ENCODE data around the gene OR4A47.

OR4A47 gene

GRCh38 chr11:48538991-48539390 lies 50.4 kb downstream of the OR4A47 start:
- Histone ChIP-seq H4K20me1 (ENCODE audit: insufficient read depth, low read length, poor library complexity, severe bottlenecking) (no peaks in the 10 kb centered on the region), H3K4me3 (ENCODE audit: low read length, poor library complexity, severe bottlenecking) (no peak overlapping the region), H3K9me3 (ENCODE audit: insufficient read depth, low read depth, low read length) (no peaks in the 10 kb centered on the region)

More at GRCh38 chr11:48538991-48539390, 50.4 kb downstream of the OR4A47 start:
- TF ChIP-seq CTCF (conservative IDR thresholded peaks at IDR 0.05; ENCODE audit: low read length), result no peak
- no peak for TF ChIP-seq EZH2phosphoT487 (IDR thresholded peaks at IDR 0.05; ENCODE audit: borderline replicate concordance)
- H3K4me1 ChIP-seq (ENCODE audit: insufficient read depth, low read length, poor library complexity, severe bottlenecking), result no peaks in the 10 kb centered on the region
- H3K27me3 ChIP-seq (ENCODE audit: insufficient read depth, low read length, poor library complexity, severe bottlenecking), result no peaks in the 10 kb centered on the region
- no peaks in the 10 kb centered on the region for H3K9me2 ChIP-seq (replicated peaks; ENCODE audit: low read depth, low read length)
- no peak overlapping the region for H3K4me2 ChIP-seq (ENCODE audit: low read depth, low read length, poor library complexity, severe bottlenecking)
- H3F3A ChIP-seq (ENCODE audit: low read depth), result no peaks in the 10 kb centered on the region
- no peak overlapping the region for H3K9ac ChIP-seq (ENCODE audit: low read depth, low read length, poor library complexity, severe bottlenecking)
- H3K36me3 ChIP-seq (ENCODE audit: insufficient read depth, low read length), result no peaks in the 10 kb centered on the region
- no peaks in the 10 kb centered on the region for H3K79me2 ChIP-seq (ENCODE audit: insufficient read depth, low read length)
- H2AFZ ChIP-seq (ENCODE audit: low read length), result no peak overlapping the region

All from Loucy (cell line).